Measurements from ENCODE around the gene TPCN1.

The TPCN1 gene

DNA sequence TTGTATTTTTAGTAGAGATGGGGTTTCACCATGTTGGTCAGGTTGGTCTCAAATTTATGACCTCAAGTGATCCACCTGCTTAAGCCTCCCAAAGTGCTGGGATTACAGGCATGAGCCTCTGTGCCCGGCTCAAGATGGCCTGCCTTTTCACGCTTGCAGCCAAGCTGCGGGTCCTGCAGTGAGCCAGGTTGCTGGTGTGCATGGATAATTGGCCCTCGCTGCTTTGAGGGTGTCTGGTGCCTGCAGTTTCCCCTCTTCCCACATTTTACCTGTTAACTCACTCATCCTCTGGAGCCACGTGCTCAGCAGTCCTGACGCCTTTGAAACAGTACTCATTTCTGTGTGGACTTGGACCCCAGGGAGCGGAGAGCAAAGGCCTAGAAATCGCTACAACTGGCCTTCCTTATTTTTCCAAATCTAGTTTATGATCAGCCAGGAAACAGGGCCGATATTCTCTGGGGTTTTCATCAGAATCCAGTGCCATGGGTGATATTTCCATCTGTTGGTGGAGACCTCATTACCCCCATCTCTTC lies 42.2 kb downstream of the TPCN1 start:
- DNase-seq, result no peak

DNA sequence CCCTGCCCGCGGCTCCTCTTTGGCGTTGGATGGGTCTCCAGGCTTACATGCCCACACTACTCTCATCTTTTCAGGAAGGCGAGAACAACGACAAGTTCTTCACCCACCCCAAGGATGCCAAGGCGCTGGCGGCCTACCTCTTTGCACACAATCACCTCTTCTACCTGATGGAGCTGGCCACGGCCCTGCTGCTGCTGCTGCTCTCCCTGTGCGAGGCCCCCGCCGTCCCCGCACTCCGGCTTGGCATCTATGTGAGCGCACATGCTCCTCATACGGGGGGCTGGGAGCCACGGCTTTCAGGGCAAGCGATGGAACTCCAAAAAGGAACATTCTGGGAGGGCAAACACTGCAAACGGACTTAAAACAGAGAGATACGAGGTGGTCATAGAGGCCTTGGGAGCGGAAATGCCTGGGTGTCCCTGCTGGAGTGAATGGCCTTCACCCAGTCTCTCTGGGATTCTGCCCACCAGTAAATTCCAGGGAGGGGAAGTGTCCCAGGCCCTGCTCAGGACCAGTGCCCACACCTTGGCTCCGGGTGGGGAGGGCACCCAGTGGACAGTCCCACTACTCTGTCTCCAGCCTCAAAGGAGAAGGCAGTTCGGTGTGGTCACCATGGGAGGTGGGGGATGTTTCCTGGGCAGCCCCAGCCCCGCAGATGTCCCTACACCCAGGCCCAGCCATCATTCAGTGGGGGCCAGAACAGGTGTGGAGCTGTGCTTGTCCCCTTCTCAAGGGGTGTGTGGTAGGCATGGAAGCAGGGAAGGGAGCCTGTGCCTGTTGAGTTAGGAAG lies 45.0 kb downstream of the TPCN1 start:
- no peak for DNase-seq

DNA sequence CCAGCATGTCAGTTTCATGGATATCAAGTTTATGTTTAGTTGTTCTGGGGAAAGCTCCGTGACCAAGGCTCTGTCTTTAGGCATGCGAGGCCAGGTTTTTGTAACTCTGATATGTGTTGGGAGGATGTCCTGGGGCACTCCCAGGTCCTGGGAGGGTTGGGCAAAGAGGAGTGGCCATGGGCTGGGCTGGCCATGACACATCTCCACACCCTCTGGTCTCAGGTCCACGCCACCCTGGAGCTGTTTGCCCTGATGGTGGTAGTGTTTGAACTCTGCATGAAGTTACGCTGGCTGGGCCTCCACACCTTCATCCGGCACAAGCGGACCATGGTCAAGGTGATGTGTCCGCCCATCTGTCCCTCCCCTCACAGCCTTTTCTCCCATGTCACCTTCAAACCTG lies 46.4 kb downstream of the TPCN1 start:
- no peak for DNase-seq

DNA sequence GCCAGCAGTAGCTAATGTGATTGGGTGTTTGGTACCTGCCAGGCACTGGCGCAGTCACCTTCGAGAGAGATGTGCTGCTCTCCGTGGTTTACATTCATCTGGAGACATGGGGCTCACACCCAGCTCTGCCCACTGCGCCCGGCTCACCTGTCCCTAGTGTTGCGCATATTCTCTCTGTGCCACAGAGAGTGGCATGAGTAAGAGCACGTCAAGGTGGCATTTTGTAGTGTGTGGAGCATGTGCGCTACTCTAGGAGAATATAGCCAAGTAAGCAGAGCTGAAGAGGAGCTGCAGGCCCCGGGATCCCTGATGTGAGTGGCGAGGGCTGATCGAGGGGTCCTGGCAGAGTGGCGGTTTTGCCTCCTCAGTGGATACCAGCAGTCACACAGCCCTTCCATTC lies 46.9 kb downstream of the TPCN1 start:
- no peak for DNase-seq

DNA sequence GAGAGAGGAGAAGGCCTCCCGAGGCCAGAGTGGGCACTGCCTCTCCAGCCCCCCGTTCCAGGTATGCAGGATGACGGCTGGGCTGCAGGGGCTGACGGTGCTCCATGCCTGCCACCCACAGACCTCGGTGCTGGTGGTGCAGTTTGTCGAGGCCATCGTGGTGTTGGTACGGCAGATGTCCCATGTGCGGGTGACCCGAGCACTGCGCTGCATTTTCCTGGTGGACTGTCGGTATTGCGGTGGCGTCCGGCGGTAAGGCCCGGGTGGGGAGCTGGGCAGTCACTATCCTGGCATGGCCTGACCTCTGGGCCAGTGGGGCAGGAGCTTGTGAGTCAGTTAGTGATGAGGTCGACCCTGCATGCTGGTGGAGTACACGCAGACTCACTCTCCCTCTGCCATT lies 47.4 kb downstream of the TPCN1 start:
- no peak for DNase-seq

DNA sequence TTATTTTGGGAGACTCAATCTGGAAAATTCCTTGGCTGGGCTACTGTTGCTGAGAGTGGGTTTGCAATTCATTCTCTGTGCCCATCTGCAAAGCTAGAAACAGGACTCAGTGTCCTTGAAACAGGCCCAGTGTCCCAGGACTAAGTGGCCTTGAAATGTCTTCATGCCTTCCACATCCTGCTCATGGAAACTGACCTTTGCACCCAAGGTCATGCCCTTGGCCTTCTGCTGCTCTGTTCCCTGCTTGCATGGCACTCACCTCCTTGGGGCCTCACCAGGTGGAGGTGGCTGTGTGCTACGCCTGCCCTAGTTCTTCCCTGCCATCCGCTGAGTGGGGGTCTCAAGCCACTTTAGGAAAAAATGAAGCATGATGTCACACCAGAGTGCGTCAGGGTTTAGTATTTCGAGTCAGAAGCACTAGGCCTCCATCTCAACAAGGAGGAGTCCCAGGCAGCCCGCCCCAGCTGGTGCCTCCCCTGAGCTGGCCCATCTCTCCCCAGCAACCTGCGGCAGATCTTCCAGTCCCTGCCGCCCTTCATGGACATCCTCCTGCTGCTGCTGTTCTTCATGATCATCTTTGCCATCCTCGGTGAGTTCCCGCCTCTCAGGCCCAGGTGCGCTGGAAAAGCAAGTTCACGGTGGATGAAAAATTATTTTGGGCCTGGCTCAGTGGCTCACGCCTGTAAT lies 48.1 kb downstream of the TPCN1 start:
- DNase-seq, result no peak

DNA sequence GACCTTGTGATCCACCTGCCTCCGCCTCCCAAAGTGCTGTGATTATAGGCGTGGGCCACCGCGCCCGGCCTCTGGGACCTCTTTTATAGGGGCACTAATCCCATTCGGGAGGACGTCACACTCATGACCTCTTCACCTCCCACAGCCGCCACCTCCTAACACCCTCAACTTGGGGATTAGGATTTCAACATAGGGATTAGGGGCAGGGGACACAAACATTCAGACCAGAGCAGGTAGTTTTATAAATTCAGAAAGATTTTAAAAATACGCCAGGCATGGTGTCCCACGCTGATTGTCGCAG lies 49.4 kb downstream of the TPCN1 start:
- DNase-seq, result no peak

DNA sequence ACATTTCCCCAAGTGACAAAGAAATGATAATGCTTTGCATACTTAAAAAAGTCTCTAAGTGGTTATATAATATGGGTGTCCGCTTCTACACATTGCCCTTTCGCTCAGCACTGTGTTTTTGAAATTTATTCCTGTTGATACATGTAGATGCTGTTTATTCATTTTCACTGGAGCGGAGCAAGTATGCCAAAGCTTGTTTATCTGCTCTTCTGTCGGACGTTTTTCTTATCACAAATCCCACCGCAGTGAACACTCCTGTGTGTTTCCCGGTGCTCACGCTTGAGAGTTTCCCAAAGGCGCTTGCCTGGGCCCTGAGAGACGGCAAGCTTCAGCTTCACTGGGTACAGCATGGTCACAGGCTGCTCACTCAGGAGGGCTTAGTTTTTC lies 50.2 kb downstream of the TPCN1 start:
- DNase-seq, result no peak

DNA sequence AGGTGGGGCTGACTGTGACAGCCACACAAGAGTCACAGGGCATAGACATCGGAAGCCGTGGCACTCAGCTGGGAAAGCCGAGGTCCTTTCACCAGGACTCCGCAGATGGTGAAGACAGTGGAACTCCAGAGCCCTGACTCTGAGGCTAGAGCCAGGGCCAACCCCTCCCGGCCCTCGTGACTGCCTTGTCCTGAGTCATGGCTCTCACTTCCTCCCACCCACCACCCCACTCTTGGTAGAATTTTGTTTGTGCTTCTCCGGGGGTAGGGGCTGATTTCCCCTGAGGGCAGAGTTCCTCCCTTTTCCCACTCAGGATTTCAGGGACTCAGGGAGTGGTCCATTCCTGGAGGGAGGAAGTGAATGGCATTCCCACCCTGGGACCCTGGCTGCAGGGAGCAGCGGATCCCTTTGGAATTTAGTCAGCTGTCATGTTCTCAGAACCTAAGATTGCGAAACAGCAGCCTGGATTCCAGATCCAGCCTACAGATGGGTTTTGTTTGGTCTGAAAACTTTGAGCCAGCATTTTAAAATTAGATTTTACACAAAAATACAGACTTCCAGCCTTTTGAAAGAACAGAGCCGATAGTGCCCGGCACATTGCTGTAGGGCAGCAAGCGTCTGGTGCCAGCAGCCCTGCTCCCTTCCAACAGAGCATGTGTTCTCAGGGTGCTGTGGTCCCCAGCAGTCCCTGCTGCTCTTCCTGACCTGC lies 50.7 kb downstream of the TPCN1 start:
- no peak for DNase-seq

DNA sequence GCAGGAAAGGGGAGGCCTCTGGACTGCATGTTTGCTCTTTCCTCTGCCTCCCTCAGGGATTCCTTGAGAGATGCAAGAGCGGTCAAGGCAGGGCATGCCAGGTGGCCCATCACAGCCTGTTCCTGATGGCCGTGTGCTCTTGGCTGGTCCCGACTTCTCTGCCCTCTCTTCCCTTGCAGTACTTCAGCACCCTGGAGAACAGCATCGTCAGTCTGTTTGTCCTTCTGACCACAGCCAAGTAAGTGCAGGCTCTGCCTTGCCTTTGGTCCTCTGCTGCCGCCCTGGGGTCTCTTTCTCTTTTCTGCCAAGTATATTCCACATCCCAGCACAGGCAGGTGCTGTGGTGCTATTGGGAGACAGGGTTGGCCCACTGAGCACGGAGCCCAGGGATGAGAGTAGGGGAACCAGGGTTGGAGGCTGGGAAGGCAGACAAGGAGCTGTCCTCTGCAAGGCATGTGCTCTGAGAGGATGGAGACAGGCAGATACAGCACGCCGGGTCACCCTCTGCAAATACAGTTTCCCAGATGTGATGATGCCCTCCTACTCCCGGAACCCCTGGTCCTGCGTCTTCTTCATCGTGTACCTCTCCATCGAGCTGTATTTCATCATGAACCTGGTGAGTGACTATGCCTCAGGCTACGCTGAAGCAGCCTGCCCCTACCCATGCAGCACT lies 51.9 kb downstream of the TPCN1 start:
- no peak for DNase-seq

DNA sequence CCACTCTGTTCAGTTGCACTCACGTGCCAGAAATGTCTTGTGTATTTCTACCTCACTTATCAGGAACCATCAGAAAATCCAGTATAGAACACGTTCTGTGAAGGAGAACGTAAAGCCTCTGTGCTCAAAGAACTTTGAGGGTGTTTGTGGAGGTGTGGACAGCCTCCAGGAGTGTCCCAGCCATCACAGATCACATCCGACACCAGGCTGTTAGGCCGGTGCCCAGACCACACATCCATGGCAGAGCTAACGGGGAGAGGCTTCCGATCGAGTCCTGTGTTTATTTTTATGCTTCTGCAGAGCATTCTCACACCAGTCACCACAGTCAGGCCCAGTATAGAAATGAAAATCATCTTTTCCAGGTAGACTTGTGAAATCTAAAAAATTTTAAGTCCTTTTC lies 53.6 kb downstream of the TPCN1 start:
- DNase-seq, result no peak

DNA sequence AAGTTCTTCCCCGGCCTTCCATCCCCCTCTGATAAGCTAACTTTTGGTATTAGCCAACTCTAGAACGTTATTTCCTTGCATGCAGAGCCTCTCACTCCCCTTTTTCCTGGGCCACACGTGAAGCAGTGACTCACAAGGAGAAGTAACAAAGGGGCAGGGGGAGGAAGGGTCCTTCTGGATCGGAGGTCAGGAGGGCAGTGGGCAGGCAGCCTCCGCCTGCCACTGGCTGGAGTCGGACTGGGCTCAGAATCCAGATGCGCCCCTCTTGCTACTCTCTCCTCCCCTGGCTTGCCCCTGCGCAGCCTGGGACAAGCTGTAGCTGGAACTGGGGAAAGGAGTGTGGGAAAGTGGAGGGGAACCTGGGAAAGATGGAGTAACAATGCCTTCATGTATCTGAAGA lies 55.0 kb downstream of the TPCN1 start:
- no peak for DNase-seq

DNA sequence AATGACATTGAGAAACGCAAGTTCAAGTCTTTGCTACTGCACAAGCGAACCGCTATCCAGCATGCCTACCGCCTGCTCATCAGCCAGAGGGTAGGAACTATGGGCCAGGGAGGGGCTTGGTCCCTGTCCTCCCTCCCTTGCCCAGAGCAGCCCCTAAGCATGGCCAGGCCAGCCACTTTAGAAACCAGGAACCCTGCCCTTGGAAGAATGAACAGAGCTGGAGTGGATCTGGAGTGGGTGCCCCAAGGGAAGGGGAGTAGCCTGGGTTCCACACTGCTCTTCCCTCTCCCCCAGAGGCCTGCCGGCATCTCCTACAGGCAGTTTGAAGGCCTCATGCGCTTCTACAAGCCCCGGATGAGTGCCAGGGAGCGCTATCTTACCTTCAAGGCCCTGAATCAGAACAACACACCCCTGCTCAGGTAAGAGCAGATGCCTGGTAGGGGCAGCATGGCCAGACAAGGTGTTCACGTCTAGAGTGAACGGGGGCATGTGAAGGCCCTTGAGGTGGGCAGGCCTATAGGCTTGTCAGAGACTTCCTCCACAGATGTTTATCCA lies 55.8 kb downstream of the TPCN1 start:
- no peak for DNase-seq

DNA sequence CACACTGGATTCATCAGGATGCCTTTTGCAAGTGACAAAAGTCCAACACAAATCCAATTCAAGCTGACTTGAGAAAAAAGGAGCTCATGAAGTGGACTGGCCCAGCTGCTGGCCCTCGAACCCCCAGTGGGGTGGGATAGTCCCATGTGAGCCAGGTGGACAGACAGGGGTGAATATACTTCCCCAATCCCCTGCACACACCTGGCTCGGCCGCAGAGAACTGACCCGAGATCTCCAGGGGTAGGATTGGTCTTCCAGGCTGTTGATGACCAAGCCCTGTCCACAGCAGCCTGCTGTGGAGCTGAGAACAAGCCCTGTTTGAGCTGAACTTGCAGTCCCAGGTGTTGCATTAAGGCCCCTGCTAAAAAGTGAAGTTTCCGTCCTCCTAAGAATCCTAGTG lies 56.2 kb downstream of the TPCN1 start:
- DNase-seq, result no peak

DNA sequence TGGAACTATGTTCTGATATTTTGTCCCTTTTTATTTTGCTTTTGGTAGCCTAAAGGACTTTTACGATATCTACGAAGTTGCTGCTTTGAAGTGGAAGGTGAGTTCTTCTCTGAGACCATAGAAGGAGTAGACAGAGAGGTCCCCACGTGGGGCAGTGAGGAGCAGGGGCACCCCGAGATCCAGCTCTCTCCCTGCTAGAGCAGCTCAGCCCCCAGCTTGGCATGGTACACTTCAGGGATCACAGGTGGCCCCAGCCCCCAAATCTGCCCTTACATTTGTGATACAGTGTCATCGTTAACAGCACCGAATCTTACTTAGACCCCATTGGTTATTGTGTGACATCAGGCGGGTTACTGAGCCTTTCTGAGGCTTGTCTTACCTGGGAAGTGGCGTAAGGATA lies 56.9 kb downstream of the TPCN1 start:
- no peak for DNase-seq

DNA sequence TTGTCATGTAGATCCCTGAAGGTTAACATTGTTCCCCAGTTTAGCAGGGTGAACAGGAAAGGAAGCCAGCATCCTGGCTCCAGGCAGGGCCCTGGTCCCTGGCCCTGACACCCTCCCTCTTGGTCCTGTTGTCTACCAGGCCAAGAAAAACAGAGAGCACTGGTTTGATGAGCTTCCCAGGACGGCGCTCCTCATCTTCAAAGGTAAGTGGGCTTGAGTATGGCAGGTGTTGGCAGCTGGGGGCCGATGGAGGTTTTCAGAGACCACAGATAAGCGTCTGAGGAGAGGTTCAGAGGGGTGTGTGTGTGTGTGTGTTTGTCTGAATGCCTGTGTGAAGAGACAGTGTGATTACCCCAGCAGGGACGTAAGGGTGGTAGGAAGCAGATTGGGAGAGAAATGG lies 57.4 kb downstream of the TPCN1 start:
- DNase-seq, result no peak

DNA sequence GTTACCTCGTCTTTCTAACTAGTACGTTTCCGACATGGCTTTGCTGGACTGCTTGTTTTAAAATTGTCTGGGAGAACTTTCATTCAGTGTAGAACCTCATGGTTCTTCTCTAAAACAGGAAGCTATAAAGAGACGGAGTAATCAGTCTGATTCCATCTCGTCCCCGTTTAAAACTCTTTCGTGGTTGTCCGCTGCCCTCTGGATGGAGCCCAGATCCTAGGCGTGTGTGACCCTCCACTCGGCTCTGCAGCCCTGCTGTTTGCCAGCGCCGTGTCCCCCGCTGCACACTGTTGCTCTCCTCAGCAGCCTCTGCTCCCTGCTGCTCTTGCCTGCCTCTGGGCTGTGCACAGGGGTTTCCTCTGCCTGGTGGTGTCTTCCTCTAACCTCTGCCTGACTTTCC lies 63.5 kb downstream of the TPCN1 start:
- no peak for DNase-seq

DNA sequence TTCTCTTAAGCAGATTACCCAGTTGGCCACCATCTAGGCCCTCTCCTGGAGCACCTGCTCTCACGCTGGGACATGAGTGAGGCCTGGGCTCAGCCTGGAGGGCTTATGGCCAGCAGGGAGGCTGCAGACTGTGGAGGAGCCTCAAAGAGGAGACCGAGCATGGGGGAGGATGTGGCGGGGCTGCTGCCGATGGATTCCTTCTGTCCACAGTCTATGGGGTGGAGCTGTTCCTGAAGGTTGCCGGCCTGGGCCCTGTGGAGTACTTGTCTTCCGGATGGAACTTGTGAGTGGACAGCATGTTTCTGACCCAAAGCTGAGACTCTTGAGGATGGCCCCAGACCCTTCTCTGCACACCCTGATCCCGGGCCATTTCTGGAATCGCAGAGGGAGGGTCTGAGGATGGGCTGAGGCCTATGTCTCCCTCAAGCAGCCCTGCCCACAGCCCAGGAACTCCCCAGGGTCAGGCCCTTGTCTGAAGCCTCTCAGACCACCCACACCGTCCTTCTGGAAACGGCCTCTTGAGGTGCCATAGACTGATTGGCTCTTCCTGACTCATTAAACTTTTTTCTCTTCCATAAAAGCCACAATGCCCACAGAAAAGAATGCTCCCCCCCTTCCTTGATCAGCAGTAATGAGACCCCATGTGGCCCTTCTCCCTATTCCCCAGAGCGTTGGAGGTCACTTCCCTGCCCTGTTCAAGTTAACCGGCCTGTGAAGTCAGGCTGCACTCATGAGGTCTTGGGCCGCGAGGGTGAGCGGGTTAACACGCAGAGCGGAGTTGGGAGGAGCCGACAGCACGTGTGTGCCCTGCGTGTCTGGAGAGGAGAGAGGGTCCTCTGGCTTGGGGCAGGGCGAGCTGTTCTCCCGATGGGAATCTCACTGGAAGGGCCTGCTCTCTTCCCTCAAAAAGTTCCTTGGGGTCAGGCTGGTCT lies 64.7 kb downstream of the TPCN1 start:
- DNase-seq, result no peak

DNA sequence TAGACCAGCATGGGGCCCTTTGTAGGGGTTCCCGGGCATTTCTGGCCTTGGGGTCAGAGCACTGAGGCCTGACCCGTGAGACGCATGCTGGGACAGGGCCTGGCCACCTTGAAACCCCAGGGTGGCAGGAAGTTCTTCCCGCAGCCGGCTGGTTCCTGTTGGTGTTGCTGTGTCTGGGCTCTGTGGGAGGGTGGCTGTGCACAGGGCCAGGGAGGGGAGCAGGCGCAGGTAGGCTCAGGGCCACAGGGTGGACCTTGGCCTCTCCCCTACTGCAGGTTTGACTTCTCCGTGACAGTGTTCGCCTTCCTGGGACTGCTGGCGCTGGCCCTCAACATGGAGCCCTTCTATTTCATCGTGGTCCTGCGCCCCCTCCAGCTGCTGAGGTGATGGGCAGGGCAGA lies 65.4 kb downstream of the TPCN1 start:
- no peak for DNase-seq

DNA sequence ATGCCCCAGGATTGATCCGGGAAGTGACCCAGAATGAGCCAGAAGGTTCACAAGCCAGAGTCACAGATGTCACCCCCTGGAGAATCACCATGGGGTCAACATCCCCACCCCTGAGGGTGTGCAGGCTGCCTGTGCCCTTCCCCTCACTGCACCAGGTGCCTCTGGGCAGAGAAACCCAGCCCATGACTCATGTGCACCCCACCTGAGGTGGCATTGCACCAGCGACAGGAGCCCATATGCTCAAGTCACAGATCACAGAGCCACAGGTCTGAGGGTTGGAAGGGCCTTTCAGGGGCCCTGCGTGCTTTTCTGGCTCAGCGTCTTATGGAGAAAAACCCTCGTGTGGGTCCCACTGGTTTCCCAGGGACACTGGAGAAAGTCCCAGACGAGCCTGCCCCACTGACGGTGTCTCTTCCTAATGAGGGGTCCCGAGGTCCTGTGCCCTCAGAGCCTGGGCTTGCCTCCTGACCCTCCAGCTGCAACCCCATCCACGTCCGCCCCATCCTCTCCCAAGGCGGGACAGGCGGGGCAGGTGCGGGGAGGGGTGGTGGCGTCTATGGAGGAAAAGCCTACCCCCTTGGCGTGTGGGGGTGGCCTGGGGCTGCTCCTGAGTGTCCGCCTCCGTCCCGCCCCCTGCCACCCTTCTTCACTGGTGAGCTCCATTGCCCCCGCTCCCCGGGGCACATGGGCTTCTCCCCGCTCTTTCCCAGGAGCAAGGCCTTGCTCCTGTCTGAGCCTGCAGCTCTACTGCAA lies 66.1 kb downstream of the TPCN1 start:
- DNase-seq, result no peak

DNA sequence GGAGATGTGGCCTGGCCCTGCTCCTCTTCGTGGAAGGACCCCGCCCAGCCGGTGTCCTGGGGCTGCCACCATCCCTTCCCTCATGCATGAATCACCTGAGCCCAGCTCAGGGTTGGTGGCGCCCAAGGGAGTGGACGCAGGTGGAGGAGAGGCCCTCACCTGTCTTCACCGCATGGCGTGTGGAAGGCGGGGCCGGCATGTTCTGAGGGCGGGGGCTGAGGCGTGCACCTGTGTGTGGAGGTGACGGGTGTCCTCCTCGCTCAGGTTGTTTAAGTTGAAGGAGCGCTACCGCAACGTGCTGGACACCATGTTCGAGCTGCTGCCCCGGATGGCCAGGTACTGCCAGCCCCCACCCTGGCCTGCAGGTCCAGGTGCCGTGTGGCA lies 66.6 kb downstream of the TPCN1 start:
- no peak for DNase-seq
